Superior temporal gyrus (tissue), 1 donor: Measurements from ENCODE around the gene GGT5.
"Not testable (repeated sequence)": the region's sequence is repeated elsewhere in the genome, so short reads cannot be mapped to it uniquely, and the experiment has no call there.

ENCODE experiments used
- DNase-seq: peaks from one replicate; pipeline ENCODE4 v3.0.0-alpha.2; 2016; ENCODE audit errors: extremely low spot score

The GGT5 gene

DNA sequence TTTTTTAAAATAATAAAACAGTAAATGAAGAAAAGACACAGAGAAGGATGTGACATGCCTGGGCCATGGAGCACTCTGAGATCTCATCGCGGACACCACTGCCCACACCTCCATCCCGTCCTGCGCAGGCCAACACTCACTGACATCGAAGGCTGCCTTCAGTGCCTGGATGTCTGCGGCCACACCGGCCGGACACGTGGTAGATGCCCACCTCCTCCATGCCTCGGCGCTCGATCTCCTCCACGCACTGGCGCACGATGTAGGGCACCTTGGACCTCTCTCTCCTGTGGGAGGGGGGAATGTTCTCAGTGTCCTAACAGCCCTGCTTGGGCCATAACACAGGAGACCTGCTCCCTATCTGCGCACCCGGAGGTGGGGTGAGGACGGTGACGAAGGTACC lies 18.6 kb upstream of the GGT5 start:
- DNase-seq = not testable (repeated sequence)

DNA sequence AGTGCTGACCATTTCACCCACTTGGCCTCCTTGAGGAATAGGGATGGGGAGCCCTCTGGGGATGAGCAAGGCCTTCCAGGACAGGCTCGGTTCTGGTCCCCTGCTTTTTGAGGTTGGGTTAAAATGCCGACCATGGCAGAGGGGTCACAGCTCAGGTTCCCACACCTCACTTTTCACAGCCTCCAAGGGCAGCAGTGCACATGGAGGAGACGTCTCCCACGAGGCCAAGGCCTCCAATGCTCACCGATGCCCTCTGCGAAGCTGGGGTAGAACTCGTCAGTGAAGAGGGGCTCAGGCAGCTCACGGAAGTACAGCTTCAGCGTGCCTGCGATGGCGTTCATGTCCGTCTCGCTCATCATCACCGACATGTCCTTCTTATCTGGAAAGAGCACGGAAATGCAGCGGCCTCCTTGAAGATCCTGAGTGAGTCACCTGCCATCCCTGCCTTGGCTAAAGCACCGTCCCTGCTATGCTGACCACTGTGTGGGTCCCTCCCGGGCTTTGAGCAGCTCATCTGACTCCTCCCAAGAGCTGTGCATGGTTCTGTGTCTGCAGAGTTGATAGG lies 17.4 kb upstream of the GGT5 start:
- DNase-seq = not testable (repeated sequence)

GRCh38 chr22:24259459-24259858 lies 14.6 kb upstream of the GGT5 start:
- DNase-seq = peak; percentile 33

GRCh38 chr22:24256736-24257135 lies 11.9 kb upstream of the GGT5 start:
- DNase-seq = not testable (repeated sequence)

DNA sequence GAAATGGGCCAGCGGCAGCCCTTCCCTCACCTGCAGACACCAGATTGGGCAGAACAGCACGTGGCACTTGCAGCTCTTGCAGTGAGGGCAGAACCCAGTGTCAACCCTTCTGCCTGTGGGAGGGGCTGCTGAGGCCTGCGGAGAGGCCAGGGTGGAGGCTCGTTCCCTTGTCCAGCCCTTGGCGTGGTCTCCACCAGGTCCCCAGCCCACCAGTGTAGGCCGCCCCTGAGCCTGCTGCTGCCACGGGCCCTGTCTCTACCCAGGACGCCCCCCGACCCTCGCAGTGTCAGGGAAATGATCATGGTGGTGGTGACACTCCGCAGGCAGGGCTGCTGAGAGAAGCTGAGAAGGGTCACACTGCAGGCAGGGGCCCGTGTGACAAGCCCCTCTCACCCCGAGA lies 11.3 kb upstream of the GGT5 start:
- not testable (repeated sequence) for DNase-seq

DNA sequence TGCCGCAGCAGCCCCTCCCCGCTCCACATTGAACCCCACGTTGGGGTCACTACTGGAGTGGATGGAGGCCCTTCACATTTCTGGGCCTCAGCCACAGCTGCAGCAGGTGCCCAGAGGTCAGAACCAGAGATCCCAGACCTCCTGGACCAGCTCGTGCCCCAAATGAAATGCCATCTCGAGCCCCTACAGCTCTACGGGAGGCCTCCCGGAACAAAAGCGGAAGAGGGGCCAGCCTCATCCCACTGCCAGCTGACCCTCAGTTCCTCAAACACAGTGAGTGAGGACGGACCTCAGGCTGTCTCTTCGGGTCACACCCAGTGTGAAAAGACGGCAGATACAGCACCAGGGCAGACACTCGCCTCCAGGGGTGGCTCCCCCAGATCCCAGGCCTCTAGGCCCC lies 8.2 kb upstream of the GGT5 start:
- not testable (repeated sequence) for DNase-seq

DNA sequence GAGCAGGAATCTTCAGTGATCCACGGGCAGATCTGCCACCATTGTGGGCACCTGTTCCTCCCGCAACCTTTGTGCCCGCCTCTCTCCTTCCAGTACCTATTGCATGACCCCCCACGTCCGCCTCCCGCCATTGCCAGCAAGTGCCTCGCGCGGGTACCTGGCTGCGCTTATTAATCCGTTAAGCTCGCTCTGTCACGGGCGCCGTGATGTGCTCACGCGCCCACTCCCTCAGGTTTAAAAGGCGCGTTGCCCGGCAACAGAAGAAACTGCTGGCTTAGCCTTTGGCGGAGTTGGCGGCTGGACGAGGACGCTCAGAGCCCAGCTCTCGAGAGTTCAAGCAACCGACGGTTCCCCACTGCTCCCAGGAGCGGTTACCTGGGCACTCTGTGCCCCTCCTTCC lies 6.4 kb upstream of the GGT5 start:
- DNase-seq = not testable (repeated sequence)

DNA sequence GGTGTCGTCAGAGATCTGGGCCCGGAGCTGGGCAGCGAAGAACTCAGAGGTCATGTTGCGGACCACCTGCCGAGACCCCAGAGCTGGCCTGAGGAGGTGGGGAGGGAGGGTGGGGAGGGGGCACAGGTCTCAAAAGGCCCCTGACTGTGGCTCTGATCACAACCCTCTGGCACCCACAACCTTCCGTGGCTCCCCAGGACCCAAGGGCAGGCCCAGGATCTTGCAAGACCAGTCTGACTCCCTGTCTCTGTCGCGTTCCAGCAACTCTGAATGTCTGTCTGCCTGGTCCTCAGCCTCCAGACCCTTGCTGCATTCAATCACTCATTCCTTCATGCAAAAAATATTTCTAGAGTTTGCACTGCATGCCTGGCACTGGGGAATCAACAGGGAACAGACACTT lies 4.5 kb upstream of the GGT5 start:
- not testable (repeated sequence) for DNase-seq

- DNase-seq = not testable (repeated sequence)
These were observed 3.7 kb upstream of the GGT5 start for GRCh38 chr22:24248611-24249010.

DNA sequence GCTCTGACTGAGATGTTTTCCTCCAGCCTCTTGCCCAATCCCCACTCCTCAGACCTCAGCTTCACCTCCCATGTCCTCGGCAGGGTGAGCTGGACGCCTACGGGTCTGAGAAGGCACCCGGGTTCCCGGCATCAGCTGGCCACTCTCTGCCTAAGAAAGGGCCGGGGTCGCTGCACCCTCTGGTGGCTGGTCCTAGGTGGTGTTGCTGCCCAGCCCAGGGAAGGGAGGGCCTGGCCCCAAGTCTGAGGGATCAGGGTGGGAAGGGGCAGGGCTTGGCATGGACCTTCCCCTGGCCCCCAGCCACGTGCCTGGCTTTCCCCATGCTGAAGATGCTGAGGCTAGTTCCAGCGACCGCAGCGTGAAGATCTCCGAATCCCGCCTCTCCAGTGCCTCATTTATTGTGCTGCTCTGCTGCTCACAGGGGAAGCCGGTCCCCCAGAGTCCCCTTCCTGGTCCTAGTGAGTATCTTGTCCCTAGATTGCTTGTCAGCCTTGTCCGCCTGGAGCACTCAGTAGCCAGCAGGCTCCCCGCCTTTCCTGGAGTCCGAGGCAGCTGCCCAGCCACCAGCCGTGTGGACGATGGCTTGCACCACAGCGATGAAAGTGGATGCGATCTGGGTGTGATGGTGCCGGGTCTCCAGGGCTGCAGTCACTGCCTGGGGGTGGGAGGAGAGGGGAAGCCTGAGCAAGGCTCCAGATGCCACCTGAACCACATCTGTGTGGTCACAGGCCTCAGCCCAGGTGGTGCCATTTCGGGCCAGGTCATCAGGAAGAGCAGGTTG lies 2.9 kb upstream of the GGT5 start:
- DNase-seq = peak; percentile 59

DNA sequence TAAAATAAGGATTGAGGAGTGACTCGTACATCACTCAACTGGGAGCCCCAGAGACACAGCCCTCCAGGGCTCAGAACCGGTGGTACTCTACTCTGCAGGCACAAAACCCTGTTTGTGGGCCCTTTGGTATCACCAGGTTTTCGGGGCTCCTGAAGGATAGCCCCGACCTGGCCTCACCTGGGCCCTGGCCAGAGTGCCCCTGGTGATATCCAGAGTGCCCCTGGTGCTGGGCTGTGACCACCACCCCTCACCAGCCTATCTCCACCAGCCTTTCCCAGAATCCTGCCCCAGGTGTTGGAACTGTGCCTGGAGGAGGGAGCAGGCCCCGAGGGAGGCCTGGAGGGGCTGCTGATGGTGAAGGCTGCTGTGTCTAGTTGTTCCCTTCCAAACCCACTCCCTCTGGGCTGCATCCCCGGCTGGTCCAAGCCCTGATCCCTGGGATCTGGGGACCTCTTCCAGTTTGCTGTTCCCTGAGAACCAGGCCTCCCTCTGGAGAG lies 2.2 kb upstream of the GGT5 start:
- DNase-seq = no peak

- DNase-seq = not testable (repeated sequence)
These were observed 991 bp upstream of the GGT5 start for GRCh38 chr22:24245584-24246561.

- DNase-seq = no peak
These were observed 616 bp downstream of the GGT5 start for GRCh38 chr22:24244144-24244787.

GRCh38 chr22:24243417-24243816 lies 1.5 kb downstream of the GGT5 start:
- DNase-seq = not testable (repeated sequence)

DNA sequence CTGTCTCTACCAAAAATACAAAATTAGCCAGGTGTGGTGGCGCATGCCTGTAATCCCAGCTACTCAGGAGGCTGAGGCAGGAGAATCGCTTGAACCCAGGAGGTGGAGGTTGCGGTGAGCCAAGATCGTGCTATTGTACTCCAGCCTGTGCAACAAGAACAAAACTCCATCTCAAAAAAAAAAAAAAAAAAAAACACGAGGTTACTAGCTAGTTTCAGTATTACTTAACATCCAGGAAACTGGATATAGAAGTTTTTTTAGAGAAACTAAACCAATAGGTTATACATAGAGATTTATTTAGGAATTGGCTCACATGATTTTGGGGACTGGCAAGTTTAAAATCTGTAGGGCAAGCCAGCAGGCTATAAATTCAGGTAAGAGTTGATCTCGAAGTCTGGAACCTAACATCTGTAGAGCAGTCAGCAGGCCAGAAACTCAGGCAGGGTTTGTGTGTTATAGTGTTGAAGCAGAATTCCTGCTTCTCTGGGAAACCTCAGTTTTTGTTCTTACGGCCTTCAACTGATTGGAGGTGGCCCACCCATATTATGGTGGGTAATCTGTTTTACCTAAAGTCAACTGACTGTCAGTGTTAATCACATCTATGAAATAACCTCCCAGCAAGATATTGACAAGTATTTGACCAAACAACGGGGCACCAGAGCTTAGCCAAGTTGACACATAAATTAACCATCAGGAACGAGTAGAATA lies 3.7 kb downstream of the GGT5 start:
- not testable (repeated sequence) for DNase-seq

DNA sequence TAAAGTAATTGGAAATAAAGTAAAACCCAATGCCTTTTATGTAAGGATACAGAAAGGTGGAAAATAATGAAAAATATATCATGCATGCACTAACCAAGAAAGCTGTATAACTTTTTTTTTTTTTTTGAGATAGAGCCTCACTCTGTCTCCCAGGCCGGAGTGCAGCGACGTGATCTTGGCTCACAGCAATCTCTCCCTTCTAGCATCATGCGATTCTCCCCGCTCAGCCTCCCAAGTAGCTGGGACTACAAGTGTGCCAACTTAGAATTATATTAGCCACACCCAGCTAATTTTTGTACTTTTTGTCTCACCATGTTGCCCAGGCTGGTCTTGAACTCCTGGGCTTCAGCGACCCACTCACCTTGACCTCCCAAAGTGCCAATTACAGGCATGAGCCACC lies 4.5 kb downstream of the GGT5 start:
- no peak for DNase-seq

DNA sequence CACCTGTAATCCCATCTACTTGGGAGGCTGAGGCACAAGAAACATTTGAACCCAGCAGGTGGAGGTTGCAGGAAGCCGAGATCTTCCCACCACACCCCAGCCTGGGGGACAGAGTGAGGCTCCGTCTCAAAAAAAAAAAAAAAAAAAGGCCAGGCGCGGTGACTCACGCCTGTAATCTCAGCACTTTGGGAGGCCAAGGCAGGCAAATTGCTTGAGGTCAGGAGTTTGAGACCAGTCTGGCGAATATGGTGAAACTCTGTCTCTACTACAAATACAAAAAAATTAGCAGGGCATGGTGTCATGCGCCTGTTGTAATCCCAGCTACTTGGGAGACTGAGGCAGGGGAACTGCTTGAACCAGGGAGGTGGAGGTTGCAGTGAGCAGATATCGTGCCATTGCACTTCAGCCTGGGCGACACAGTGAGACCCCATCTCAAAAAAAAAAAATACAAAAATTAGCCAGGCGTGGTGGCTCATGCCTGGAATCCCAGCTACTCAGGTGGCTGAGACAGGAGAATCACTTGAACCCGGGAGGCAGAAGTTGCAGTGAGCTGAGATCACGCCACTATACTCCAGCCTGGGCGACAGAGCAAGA lies 6.7 kb downstream of the GGT5 start:
- DNase-seq = not testable (repeated sequence)

DNA sequence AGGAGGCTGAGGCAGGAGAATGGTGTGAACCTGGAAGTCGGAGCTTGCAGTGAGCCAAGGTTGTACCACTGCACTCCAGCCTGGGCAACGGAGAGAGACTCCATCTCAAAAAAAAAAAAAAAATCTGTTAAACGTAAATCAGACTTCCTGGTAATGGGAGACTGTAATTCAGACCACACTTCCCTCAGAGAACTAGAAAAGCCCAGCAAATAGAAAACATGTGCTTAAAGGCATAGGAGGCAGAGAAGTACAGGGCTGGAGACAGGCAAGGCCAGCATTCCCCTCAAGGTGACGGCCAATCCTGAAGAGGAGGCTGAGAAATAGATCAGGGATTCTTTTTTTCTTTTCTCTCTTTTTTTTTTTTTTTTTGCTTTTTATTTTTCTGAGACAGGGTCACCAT lies 8.2 kb downstream of the GGT5 start:
- no peak for DNase-seq

- DNase-seq = no peak
These were observed 9.6 kb downstream of the GGT5 start for GRCh38 chr22:24235315-24235714.

DNA sequence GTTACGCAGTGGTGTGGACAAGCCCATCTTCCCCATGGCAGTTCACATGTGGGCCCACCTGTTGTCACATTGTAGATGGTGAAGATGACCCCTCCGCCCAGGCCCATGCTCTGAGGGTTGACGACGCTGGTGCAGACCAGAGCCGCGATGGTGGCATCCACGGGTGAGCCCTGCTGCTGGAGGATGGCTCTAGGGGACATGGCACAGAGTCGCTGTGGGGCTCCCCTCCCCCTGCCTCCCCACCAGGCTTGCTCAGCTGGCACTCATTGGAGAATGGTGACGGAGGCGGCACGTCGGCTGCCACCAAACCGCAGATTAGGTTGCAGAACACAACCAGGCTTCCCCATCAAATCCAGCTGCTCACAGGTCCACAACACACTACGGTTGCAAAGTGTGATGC lies 11.1 kb downstream of the GGT5 start:
- no peak for DNase-seq

DNA sequence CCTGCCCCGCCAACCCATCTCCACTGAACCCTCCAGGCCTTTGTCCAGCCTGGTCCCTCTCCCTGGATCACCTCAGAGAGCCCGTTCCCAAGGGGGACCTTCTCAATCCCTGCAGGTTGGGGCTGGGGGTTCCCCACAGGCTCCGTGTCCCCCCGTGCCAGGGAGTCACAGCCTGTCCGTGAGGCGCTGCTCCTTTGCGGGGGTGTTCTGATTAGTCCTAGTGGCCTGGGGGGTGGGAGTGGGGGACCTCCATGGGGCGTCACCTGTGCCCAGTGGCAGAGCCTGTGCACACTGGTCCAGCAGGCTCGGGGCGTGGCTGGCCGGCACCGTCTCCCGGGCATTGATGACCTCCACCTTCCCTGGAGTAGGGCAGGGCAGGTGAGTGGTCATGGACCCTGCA lies 11.6 kb downstream of the GGT5 start:
- no peak for DNase-seq
